Glutamatergic neuron (in vitro differentiated cells): Measurements from ENCODE around the gene THSD7B. TPM values are rescaled to one million over a fixed set of nuclear protein-coding genes. Genes with fewer than 3 reads are reported as not detected.

ENCODE experiments used
- DNase-seq: peaks from one replicate; pipeline ENCODE4 v3.0.0; 2022
- H3K27ac Mint-ChIP-seq: one replicate; pipeline ENCODE4 v1.8.0; 2020; ENCODE audit warnings: mild to moderate bottlenecking, mixed read lengths, inconsistent platforms; ENCODE audit not compliant: unreplicated experiment
- H3K27me3 Mint-ChIP-seq: one replicate; pipeline ENCODE4 v1.8.0; 2020; ENCODE audit warnings: mild to moderate bottlenecking, moderate library complexity, mixed read lengths, inconsistent platforms; ENCODE audit not compliant: unreplicated experiment
- H3K36me3 Mint-ChIP-seq: one replicate; pipeline ENCODE4 v1.8.0; 2020; ENCODE audit warnings: mild to moderate bottlenecking, mixed read lengths, inconsistent platforms; ENCODE audit not compliant: unreplicated experiment
- H3K4me1 Mint-ChIP-seq: one replicate; pipeline ENCODE4 v1.8.0; 2020; ENCODE audit warnings: mild to moderate bottlenecking, low read depth, mixed read lengths, inconsistent platforms; ENCODE audit not compliant: unreplicated experiment
- H3K4me3 Mint-ChIP-seq: one replicate; pipeline ENCODE4 v1.8.0; 2020; ENCODE audit warnings: mild to moderate bottlenecking, mixed read lengths, inconsistent platforms; ENCODE audit not compliant: unreplicated experiment
- H3K9me3 Mint-ChIP-seq: one replicate; pipeline ENCODE4 v1.8.0; 2020; ENCODE audit warnings: mild to moderate bottlenecking, moderate library complexity, mixed read lengths, inconsistent platforms; ENCODE audit not compliant: unreplicated experiment
- total RNA-seq: library from RNA; stranded (reverse); fragmentation: NEBNext Ultra II Directional; extraction: Animal tissue kit (Norgen Biotek cat#: 25700); gene quantifications from one replicate; pipeline ENCODE4 v1.2.1, GENCODE V29; 2021; ENCODE audit not compliant: unreplicated experiment
- TF ChIP-seq, protein P1 (sequence below): fragments of 200-600 bp; sonication (generic); IDR thresholded peaks from one replicate; pipeline ENCODE4 v1.5.0; 2021; ENCODE audit not compliant: partially characterized antibody, unreplicated experiment

THSD7B gene
- total RNA-seq, 1 donor from 2014 or later, result 182 TPM

DNA sequence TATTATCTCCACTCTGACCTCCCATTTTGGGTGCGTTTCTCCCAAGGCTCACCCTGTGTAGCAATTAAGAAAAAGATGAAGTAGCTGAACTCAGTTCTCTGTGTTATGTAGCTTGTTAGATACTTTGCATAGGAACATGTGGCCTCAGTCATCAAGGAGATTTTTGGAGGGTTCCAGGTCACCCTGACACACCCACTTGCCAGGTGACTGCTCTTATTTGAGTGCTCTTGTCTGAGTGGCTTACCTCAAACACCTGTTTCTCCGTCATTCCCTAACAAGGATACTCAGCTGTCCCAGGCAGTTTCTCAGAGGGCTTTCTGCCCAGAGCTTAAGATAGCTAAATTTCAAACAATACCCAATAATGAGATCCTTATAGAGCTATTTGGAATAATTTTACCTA is 621.7 kb downstream of the THSD7B start:
- no peak for DNase-seq
- TF ChIP-seq, protein P1, sequence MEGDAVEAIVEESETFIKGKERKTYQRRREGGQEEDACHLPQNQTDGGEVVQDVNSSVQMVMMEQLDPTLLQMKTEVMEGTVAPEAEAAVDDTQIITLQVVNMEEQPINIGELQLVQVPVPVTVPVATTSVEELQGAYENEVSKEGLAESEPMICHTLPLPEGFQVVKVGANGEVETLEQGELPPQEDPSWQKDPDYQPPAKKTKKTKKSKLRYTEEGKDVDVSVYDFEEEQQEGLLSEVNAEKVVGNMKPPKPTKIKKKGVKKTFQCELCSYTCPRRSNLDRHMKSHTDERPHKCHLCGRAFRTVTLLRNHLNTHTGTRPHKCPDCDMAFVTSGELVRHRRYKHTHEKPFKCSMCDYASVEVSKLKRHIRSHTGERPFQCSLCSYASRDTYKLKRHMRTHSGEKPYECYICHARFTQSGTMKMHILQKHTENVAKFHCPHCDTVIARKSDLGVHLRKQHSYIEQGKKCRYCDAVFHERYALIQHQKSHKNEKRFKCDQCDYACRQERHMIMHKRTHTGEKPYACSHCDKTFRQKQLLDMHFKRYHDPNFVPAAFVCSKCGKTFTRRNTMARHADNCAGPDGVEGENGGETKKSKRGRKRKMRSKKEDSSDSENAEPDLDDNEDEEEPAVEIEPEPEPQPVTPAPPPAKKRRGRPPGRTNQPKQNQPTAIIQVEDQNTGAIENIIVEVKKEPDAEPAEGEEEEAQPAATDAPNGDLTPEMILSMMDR, result no peak
- peaks cover 13% of the 10 kb centered on the region for H3K9me3 Mint-ChIP-seq
- no peak overlapping the region for H3K4me3 Mint-ChIP-seq
- H3K27me3 Mint-ChIP-seq, result peaks cover 3% of the 10 kb centered on the region
- H3K4me1 Mint-ChIP-seq, result no peaks in the 10 kb centered on the region
- no peak overlapping the region for H3K27ac Mint-ChIP-seq
- H3K36me3 Mint-ChIP-seq, result peaks cover 19% of the 10 kb centered on the region

DNA sequence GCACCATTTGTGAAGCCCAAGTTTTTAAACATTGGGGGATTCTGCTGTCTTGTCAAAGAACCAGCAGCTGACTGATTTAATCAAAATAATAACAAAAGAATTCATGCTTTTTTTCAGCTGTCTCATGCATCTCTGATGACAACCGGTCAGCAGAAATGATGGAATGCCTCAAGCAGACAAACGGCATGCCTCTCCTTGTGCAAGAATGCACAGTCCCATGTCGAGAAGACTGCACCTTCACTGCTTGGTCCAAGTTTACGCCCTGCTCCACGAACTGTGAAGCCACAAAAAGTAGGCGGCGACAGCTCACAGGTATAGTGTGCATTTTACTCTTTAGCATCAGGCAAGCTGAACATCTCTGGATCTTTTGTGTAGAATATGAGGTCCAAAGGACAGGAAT is 640.2 kb downstream of the THSD7B start:
- no peaks in the 10 kb centered on the region for H3K4me1 Mint-ChIP-seq
- DNase-seq, result no peak
- H3K9me3 Mint-ChIP-seq, result peaks cover 2% of the 10 kb centered on the region
- H3K36me3 Mint-ChIP-seq, result no peaks in the 10 kb centered on the region
- H3K27me3 Mint-ChIP-seq, result peaks cover 2% of the 10 kb centered on the region
- H3K27ac Mint-ChIP-seq, result no peak overlapping the region
- no peak overlapping the region for H3K4me3 Mint-ChIP-seq
- TF ChIP-seq, protein P1, result no peak

DNA sequence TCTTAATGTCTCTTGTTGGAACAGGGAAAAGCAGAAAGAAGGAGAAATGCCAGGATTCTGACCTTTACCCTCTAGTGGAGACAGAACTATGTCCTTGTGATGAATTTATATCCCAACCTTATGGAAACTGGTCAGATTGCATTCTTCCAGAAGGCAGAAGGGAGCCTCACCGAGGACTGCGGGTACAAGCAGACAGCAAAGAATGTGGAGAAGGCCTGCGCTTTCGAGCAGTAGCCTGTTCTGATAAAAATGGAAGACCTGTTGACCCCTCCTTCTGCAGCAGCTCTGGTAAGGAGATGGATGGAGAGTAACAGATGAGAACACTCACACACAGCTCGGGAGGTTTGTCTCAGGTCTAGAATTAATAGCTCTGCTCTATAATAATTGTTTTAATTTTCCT is 646.2 kb downstream of the THSD7B start:
- Mint-ChIP-seq H3K27me3 (no peaks in the 10 kb centered on the region), H3K36me3 (peaks cover 9% of the 10 kb centered on the region), H3K4me3 (no peak overlapping the region), H3K4me1 (peaks cover 3% of the 10 kb centered on the region), H3K9me3 (peaks cover 7% of the 10 kb centered on the region), H3K27ac (no peak overlapping the region)
- TF ChIP-seq, protein P1, result no peak
- DNase-seq, result no peak

DNA sequence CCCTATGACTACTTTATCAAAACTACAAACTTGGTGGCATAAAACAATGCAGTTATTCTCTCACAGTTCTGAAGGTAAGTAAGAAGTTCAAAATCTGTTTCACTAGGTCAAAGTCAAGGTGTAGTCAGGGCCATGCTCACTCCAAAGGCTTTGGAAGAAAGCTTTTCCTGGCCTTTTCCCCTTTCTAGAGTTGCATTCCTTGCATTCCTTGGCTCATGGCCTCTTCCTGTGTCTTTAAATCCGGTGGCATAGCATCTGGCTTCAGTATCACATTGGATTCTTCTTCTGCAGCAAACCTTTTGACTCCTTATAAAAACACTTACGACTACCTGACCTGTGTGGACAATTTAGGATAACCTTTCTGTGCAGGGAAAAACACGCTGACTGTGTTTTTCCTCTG is 655.4 kb downstream of the THSD7B start:
- Mint-ChIP-seq H3K4me1 (peaks cover 4% of the 10 kb centered on the region), H3K4me3 (no peak overlapping the region), H3K9me3 (peaks cover 5% of the 10 kb centered on the region), H3K27ac (no peak overlapping the region), H3K36me3 (peaks cover 10% of the 10 kb centered on the region), H3K27me3 (no peaks in the 10 kb centered on the region)
- TF ChIP-seq, protein P1, result no peak
- DNase-seq, result no peak

DNA sequence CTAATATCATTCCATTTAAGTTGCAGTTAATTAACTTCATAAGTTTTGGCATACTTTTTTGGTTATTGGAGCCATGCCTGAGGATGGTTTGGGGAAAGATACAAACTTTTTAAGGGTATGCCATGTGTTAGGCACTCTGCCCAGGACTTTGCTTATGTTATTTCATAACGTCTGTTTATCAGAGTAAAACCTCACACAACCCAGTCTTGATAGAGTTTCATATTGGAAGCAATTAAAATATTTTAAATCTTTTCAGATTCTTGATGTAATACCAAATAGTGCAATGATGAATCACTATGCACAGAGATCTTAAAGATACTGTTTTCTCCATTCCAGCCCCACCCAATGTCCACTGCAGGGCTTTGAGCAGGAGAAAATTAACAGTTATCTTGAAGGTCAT is 669.8 kb downstream of the THSD7B start:
- TF ChIP-seq, protein P1, result no peak

More for the DNA sequence above, 669.8 kb downstream of the THSD7B start:
- Mint-ChIP-seq H3K4me1 (no peaks in the 10 kb centered on the region), H3K4me3 (no peak overlapping the region), H3K27me3 (peaks cover 2% of the 10 kb centered on the region), H3K27ac (no peak overlapping the region), H3K36me3 (no peaks in the 10 kb centered on the region), H3K9me3 (no peaks in the 10 kb centered on the region)
- no peak for DNase-seq
